SK-N-MC (cell line): ENCODE data around the gene CAPRIN1.

Experiments
- EZH2 ChIP-seq: fragments of 200-600 bp; sonication (generic); IDR thresholded peaks from one replicate; pipeline ENCODE4 v1.6.1; 2017; ENCODE audit warnings: antibody characterized with exemption
- FOXP2 ChIP-seq: optimal IDR thresholded peaks from 2 replicates; pipeline ENCODE3; 2011; ENCODE audit warnings: mild to moderate bottlenecking, moderate library complexity; ENCODE audit not compliant: insufficient read depth; ENCODE audit errors: extremely low read length, control extremely low read depth
- POLR2AphosphoS5 ChIP-seq: IDR thresholded peaks from 2 replicates; pipeline ENCODE4 v1.6.1; 2012; ENCODE audit warnings: mild to moderate bottlenecking, low read depth, low read length, borderline replicate concordance

GRCh38 chr11:34050581-34051348 is 766 bp upstream of the CAPRIN1 start:
- no peak for TF ChIP-seq EZH2
- peak; percentile 25 for TF ChIP-seq POLR2AphosphoS5
- no peak for TF ChIP-seq FOXP2
